ENCODE measurements around the gene XPR1. TPM values are rescaled to one million over a fixed set of nuclear protein-coding genes. Genes with fewer than 3 reads are reported as not detected.
A peak's percentile ranks its signal among the peaks of the same experiment; 100 is the strongest.

XPR1 gene
- total RNA-seq, 1 experiment from 2014 or later, result 39.7 TPM

DNA sequence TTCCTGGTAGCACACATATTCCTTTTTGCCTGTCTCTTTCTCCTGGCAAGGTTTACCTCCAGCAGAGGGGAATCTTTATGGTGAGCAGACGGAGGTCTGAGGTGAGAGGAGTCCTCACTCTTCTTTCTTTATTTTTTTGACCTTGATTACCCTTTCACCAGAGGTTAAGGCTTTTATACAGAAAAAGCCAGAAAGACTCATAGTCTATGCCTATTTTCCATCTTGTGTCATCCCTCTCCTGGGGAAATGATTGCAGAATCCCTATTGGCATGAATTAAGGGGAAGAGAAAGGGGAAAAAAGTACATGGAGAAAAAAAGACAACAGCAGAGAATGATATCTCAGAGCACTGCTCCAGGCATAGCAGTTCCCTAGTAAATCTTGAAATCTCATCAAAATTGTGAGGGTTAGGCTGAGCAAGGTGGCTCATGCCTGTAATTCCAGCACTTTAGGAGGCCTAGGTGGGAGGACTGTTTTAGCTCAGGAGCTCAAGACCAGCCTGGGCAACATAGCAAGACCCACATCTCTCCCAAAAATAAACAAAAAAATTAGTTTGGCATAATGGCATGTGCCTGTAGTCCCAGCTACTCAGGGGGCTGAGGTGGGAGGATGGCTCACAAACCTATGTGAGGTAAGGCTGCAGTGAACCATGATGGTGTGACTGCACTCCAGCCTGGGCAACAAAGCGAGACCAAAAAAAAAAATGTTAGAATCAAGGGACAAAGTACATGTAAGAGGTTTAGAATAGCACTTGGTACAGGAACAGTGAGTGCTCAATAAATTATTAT is 1.2 kb upstream of the XPR1 start:
- TF ChIP-seq, protein P1, sequence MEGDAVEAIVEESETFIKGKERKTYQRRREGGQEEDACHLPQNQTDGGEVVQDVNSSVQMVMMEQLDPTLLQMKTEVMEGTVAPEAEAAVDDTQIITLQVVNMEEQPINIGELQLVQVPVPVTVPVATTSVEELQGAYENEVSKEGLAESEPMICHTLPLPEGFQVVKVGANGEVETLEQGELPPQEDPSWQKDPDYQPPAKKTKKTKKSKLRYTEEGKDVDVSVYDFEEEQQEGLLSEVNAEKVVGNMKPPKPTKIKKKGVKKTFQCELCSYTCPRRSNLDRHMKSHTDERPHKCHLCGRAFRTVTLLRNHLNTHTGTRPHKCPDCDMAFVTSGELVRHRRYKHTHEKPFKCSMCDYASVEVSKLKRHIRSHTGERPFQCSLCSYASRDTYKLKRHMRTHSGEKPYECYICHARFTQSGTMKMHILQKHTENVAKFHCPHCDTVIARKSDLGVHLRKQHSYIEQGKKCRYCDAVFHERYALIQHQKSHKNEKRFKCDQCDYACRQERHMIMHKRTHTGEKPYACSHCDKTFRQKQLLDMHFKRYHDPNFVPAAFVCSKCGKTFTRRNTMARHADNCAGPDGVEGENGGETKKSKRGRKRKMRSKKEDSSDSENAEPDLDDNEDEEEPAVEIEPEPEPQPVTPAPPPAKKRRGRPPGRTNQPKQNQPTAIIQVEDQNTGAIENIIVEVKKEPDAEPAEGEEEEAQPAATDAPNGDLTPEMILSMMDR (IDR thresholded peaks at IDR 0.05; ENCODE audit: unreplicated experiment), result no peak
- no peaks in the 10 kb centered on the region for H3K4me1 Mint-ChIP-seq (ENCODE audit: insufficient read depth, unreplicated experiment)
- no peaks in the 10 kb centered on the region for H3K9me3 Mint-ChIP-seq (ENCODE audit: unreplicated experiment)
- DNase-seq (ENCODE audit: unreplicated experiment), result no peak
- no peak overlapping the region for H3K27ac Mint-ChIP-seq (ENCODE audit: low read depth, unreplicated experiment)
- H3K36me3 Mint-ChIP-seq (ENCODE audit: insufficient read depth, unreplicated experiment), result peaks cover 7% of the 10 kb centered on the region
- H3K4me3 Mint-ChIP-seq (ENCODE audit: unreplicated experiment), result no peak overlapping the region
- intact Hi-C loops (cut with micrococcal nuclease), result loop anchor here (10.0 kb wide), 1 partner anchor 794 kb away; no protein-coding TSS in a partner anchor
- H3K27me3 Mint-ChIP-seq (ENCODE audit: insufficient read depth, unreplicated experiment), result peaks cover 8% of the 10 kb centered on the region
- ChIA-PET CTCF (interaction anchor here (0.6 to 3.0 kb wide), 25 partner anchors 9 to 512 kb away, joined by 3 to 31 read pairs (median 5); partner anchors contain the start of gene ACBD6), POLR2A (interaction anchor here (0.5 to 3.3 kb wide), 24 partner anchors 8 to 391 kb away, joined by 3 to 51 read pairs (median 6); partner anchors contain the start of gene ACBD6)
- no TSS peak for BruUV-seq (replicated peaks)

DNA sequence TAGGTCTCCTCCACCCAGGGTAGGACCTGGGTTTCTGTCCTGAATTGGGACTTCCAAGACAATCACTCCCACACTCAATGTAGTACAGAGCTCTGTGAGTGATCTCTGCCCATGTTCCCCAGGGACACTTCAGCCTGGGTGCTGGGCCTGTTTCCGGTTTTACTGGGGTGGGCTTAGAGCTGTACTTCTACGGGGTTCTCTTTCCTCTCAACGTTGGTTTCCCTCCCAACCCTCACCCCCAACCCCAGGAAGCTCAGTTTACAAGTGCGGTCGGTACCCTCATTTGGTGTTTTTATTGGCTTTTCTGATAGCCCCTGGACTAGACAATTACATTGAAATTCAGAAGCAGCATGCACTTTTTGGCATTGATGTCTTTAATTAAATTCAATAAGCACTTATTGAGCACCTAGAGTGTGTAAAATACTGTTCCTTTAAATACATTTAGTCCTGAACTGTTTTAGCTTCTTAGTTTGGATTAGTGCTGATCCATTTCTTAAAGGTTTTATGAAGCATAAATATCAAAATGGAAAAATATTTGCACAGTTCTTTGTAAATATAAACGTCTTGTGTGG is 542 bp upstream of the XPR1 start:
- TF ChIP-seq, protein P1 (IDR thresholded peaks at IDR 0.05; ENCODE audit: unreplicated experiment), result no peak
- H3K4me3 Mint-ChIP-seq (ENCODE audit: unreplicated experiment), result no peak overlapping the region
- no peak overlapping the region for H3K27ac Mint-ChIP-seq (ENCODE audit: low read depth, unreplicated experiment)
- peaks cover 1% of the 10 kb centered on the region for H3K27me3 Mint-ChIP-seq (ENCODE audit: insufficient read depth, unreplicated experiment)
- peaks cover 6% of the 10 kb centered on the region for H3K4me1 Mint-ChIP-seq (ENCODE audit: insufficient read depth, unreplicated experiment)
- intact Hi-C loops (cut with micrococcal nuclease), result loop anchor here (10.0 kb wide), 1 partner anchor 794 kb away; no protein-coding TSS in a partner anchor
- no TSS peak for BruUV-seq (replicated peaks)
- H3K9me3 Mint-ChIP-seq (ENCODE audit: unreplicated experiment), result no peaks in the 10 kb centered on the region
- ChIA-PET POLR2A (interaction anchor here (0.5 to 3.3 kb wide), 33 partner anchors 9 to 1563 kb away, joined by 3 to 51 read pairs (median 5); partner anchors contain the start of gene ACBD6), CTCF (interaction anchor here (0.8 to 3.0 kb wide), 22 partner anchors 8 to 511 kb away, joined by 3 to 31 read pairs (median 5); partner anchors contain the start of gene ACBD6)
- no peak for DNase-seq (ENCODE audit: unreplicated experiment)
- H3K36me3 Mint-ChIP-seq (ENCODE audit: insufficient read depth, unreplicated experiment), result peaks cover 7% of the 10 kb centered on the region

DNA sequence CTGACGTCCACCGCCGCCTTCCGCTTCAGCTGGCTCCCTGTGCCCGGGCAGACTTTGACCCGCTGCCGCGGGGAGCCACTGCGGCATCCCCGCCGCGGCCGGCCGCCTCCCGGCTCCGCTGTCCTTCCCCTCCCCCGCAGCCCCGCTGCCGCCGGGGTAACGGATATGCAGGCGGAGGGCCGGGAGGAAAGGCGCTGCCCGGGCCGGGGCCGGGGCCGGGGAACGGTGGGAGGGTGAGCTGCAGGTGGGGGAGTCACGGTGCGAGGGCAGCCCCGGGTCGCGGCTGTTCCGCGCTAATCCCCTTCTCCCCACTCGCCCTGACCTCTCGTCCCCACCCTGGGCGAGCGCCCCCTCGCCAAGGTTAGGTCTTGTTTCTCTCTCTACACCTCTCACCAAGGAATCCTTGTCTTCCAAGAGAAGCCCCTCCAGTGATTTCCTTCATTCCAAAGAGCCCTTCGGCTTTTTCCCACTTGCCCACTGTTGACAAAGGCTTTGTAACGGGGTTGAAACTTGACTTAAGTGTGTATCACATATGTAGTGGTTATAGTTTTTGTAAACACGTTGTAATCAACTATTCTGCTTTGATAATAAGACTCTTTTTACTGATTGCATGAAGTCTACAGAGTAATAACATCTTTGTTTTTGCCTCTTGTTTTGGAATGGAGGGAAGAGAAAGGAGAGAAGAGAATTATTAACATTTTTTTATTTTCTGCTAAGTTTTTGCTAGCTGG is 669 bp downstream of the XPR1 start:
- H3K36me3 Mint-ChIP-seq (ENCODE audit: insufficient read depth, unreplicated experiment), result peaks cover 7% of the 10 kb centered on the region
- POLR2A ChIA-PET, result interaction anchor here (0.6 to 3.3 kb wide), 29 partner anchors 8 to 503 kb away, joined by 3 to 51 read pairs (median 4); partner anchors contain the start of gene ACBD6
- BruUV-seq (replicated peaks), result no TSS peak

More for the DNA sequence above, 669 bp downstream of the XPR1 start:
- no peak overlapping the region for H3K4me3 Mint-ChIP-seq (ENCODE audit: unreplicated experiment)
- H3K4me1 Mint-ChIP-seq (ENCODE audit: insufficient read depth, unreplicated experiment), result peaks cover 11% of the 10 kb centered on the region
- H3K27ac Mint-ChIP-seq (ENCODE audit: low read depth, unreplicated experiment), result no peak overlapping the region
- H3K27me3 Mint-ChIP-seq (ENCODE audit: insufficient read depth, unreplicated experiment), result no peaks in the 10 kb centered on the region
- no peaks in the 10 kb centered on the region for H3K9me3 Mint-ChIP-seq (ENCODE audit: unreplicated experiment)
- TF ChIP-seq, protein P1 (IDR thresholded peaks at IDR 0.05; ENCODE audit: unreplicated experiment), result peak; percentile 13
- peak; percentile 60 for DNase-seq (ENCODE audit: unreplicated experiment)
- CTCF ChIA-PET, result interaction anchor here (0.6 to 3.0 kb wide), 19 partner anchors 11 to 519 kb away, joined by 3 to 31 read pairs (median 6); no protein-coding TSS in a partner anchor
- intact Hi-C loops (cut with micrococcal nuclease), result loop anchor here (1.0 to 10.0 kb wide), 4 partner anchors 99 to 792 kb away; no protein-coding TSS in a partner anchor
